ENCODE measurements around the gene EXOC6B.

EXOC6B gene

GRCh38 chr2:72785517-72785916 is 40.3 kb downstream of the EXOC6B start:
- no peak for DNase-seq

- DNase-seq: no peak
Measured at GRCh38 chr2:72782520-72782919, 43.3 kb downstream of the EXOC6B start.

GRCh38 chr2:72781480-72781879 is 44.4 kb downstream of the EXOC6B start:
- DNase-seq: no peak

- no peak for DNase-seq
Measured at GRCh38 chr2:72780477-72780876, 45.4 kb downstream of the EXOC6B start.

- DNase-seq: no peak
Measured at GRCh38 chr2:72779495-72779894, 46.3 kb downstream of the EXOC6B start.

GRCh38 chr2:72778410-72778809 is 47.4 kb downstream of the EXOC6B start:
- no peak for DNase-seq

GRCh38 chr2:72770879-72771461 is 54.9 kb downstream of the EXOC6B start:
- DNase-seq: peak; percentile 77

- no peak for DNase-seq
Measured at GRCh38 chr2:72765997-72766609, 59.7 kb downstream of the EXOC6B start.

GRCh38 chr2:72762276-72762675 is 63.6 kb downstream of the EXOC6B start:
- DNase-seq: no peak

- no peak for DNase-seq
Measured at GRCh38 chr2:72759755-72760154, 66.1 kb downstream of the EXOC6B start.

- DNase-seq: no peak
Measured at GRCh38 chr2:72757177-72757775, 68.6 kb downstream of the EXOC6B start.

GRCh38 chr2:72755647-72756423 is 70.0 kb downstream of the EXOC6B start:
- DNase-seq: no peak

GRCh38 chr2:72754628-72755320 is 71.1 kb downstream of the EXOC6B start:
- DNase-seq: no peak

GRCh38 chr2:72750977-72751639 is 74.7 kb downstream of the EXOC6B start:
- DNase-seq: no peak

- DNase-seq: no peak
Measured at GRCh38 chr2:72750466-72750865, 75.4 kb downstream of the EXOC6B start.

- no peak for DNase-seq
Measured at GRCh38 chr2:72747344-72747743, 78.5 kb downstream of the EXOC6B start.

GRCh38 chr2:72745679-72746368 is 80.0 kb downstream of the EXOC6B start:
- DNase-seq: peak; percentile 36

GRCh38 chr2:72744049-72744448 is 81.8 kb downstream of the EXOC6B start:
- DNase-seq: no peak

- DNase-seq: no peak
Measured at GRCh38 chr2:72743481-72743880, 82.4 kb downstream of the EXOC6B start.

- DNase-seq: no peak
Measured at GRCh38 chr2:72738096-72738495, 87.7 kb downstream of the EXOC6B start.

GRCh38 chr2:72734432-72734831 is 91.4 kb downstream of the EXOC6B start:
- no peak for DNase-seq

- no peak for DNase-seq
Measured at GRCh38 chr2:72731116-72731515, 94.7 kb downstream of the EXOC6B start.

Data from CD4-positive, alpha-beta T cell treated with Interleukin-12 subunit alpha and Interleukin-12 subunit beta, for 1 hour (primary cell).